Omental fat pad (tissue), 4 donors: ENCODE measurements around the gene HSPBP1. TPM values are rescaled to one million over a fixed set of nuclear protein-coding genes. Genes with fewer than 3 reads are reported as not detected.

ENCODE experiments used
- ATAC-seq: fragments of 150-250 bp; one replicate; pipeline ENCODE4 v1.9.1; 2016; ENCODE audit warnings: mild to moderate bottlenecking, moderate library complexity; ENCODE audit not compliant: low FRiP score
- DNase-seq: peaks from one replicate; pipeline ENCODE4 v3.0.0-alpha.2; 2019; ENCODE audit warnings: low spot score
- CTCF ChIP-seq, 3 donors: fragments of 450-650 bp; IDR thresholded peaks; one replicate each; pipeline ENCODE4 v1.5.1; 2016 to 2017; ENCODE audit warnings: antibody characterized with exemption in 3 of 3, mild to moderate bottlenecking in 3 of 3, moderate library complexity in 2 of 3
- total RNA-seq, 4 donors: library from RNA; depleted of rRNA; stranded (reverse); fragments of >200 nt; gene quantifications; one replicate each; pipeline ENCODE4 v1.1.0, GENCODE V29; 2016

Gene HSPBP1
- total RNA-seq, 4 donors from 2014 or later: 19.5 to 25.9 (median 21.2) TPM

GRCh38 chr19:55241935-55242464 lies 37.9 kb downstream of the HSPBP1 start:
- no peak for ATAC-seq
- TF ChIP-seq CTCF (IDR thresholded peaks at IDR 0.05): no peak
- no peak for DNase-seq

GRCh38 chr19:55241143-55241934 lies 38.6 kb downstream of the HSPBP1 start:
- no peak for ATAC-seq
- DNase-seq: no peak
- no peak for TF ChIP-seq CTCF (IDR thresholded peaks at IDR 0.05)

- DNase-seq (no peak), ATAC-seq (no peak)
- no peak for TF ChIP-seq CTCF (IDR thresholded peaks at IDR 0.05)
Observed at GRCh38 chr19:55240713-55241020, 39.2 kb downstream of the HSPBP1 start.

- DNase-seq: no peak
- TF ChIP-seq CTCF (IDR thresholded peaks at IDR 0.05): no peak
- no peak for ATAC-seq
Observed at GRCh38 chr19:55239004-55239403, 40.9 kb downstream of the HSPBP1 start.

- DNase-seq (no peak), ATAC-seq (no peak)
- TF ChIP-seq CTCF (IDR thresholded peaks at IDR 0.05): no peak
Observed at GRCh38 chr19:55238030-55238429, 41.9 kb downstream of the HSPBP1 start.

GRCh38 chr19:55232986-55233385 lies 46.9 kb downstream of the HSPBP1 start:
- ATAC-seq: no peak
- TF ChIP-seq CTCF (IDR thresholded peaks at IDR 0.05): no peak
- DNase-seq: no peak

- no peak for ATAC-seq
- no peak for DNase-seq
- TF ChIP-seq CTCF (IDR thresholded peaks at IDR 0.05): no peak
Observed at GRCh38 chr19:55232286-55232602, 47.7 kb downstream of the HSPBP1 start.
